Measurements from ENCODE around the gene MTG1.

DNA sequence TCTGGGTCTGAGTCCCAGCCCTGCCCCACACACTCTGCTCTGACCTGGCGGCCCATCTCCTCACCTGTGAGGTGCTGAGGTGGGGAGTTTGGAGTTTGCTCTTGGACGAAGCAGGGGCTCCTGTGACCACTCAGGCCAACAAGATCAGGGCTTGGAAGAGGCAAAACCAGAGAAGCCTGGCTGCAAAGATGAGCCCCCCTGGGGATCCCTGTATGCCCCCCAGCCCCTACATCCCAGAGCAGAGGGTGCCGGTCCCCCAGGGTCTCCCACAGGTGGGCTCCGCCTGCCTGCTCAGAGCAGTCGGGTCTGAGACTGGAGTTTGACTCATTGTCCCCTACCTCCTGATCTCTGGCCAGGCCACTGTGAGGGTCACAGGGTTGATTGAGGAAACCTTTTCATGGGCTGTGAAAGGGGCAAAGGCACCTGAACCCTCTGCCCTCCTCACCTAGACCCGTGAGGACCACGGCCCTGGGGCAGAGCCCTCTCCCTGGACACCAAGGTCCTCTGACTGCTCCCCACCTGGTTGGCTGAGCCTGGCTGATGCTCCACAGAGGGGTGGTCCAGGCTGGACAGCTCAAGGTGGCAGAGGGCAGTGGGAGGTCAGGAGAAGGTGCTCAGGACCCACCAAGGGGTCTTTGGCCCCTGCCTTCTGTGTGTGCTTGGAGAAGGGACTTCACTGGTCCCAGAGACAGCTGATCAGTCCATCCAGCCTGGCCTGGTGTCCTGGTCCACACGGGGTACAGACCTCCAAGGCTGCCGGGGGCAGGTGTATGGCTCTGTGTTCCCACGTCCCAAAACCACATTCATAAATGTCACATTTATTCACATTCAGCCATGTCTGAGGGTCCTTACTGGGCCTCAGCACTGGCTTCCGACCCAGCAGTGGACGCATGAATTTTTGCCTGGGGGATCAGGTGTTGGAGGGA is 50.6 kb downstream of the MTG1 start:
- TF ChIP-seq, protein P1, sequence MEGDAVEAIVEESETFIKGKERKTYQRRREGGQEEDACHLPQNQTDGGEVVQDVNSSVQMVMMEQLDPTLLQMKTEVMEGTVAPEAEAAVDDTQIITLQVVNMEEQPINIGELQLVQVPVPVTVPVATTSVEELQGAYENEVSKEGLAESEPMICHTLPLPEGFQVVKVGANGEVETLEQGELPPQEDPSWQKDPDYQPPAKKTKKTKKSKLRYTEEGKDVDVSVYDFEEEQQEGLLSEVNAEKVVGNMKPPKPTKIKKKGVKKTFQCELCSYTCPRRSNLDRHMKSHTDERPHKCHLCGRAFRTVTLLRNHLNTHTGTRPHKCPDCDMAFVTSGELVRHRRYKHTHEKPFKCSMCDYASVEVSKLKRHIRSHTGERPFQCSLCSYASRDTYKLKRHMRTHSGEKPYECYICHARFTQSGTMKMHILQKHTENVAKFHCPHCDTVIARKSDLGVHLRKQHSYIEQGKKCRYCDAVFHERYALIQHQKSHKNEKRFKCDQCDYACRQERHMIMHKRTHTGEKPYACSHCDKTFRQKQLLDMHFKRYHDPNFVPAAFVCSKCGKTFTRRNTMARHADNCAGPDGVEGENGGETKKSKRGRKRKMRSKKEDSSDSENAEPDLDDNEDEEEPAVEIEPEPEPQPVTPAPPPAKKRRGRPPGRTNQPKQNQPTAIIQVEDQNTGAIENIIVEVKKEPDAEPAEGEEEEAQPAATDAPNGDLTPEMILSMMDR (conservative IDR thresholded peaks at IDR 0.05), result no peak
- no peak for TF ChIP-seq ZFX (IDR thresholded peaks at IDR 0.05)
